Nephron progenitor cell (in vitro differentiated cells): Measurements from ENCODE around the gene GFOD1.
A peak's percentile ranks its signal among the peaks of the same experiment; 100 is the strongest.

Source experiments
- DNase-seq: peaks from one replicate; pipeline ENCODE4 v3.0.0; 2021
- H3K27ac Mint-ChIP-seq: 2 replicates; pipeline ENCODE4 v1.8.0; 2021; ENCODE audit warnings: mild to moderate bottlenecking, moderate library complexity, mixed read lengths
- H3K27me3 Mint-ChIP-seq: 2 replicates; pipeline ENCODE4 v1.8.0; 2021; ENCODE audit warnings: mild to moderate bottlenecking, low read depth, mixed read lengths; ENCODE audit not compliant: poor library complexity
- H3K36me3 Mint-ChIP-seq: 2 replicates; pipeline ENCODE4 v1.8.0; 2021; ENCODE audit warnings: low read depth, mixed read lengths
- H3K4me1 Mint-ChIP-seq: 2 replicates; pipeline ENCODE4 v1.8.0; 2021; ENCODE audit warnings: mixed read lengths
- H3K4me3 Mint-ChIP-seq: 2 replicates; pipeline ENCODE4 v1.8.0; 2021; ENCODE audit warnings: mild to moderate bottlenecking, moderate library complexity, mixed read lengths
- H3K9me3 Mint-ChIP-seq: 2 replicates; pipeline ENCODE4 v1.8.0; 2021; ENCODE audit warnings: mild to moderate bottlenecking, moderate library complexity, mixed read lengths
- CTCF ChIP-seq: fragments of 200-600 bp; sonication (generic); IDR thresholded peaks from 2 replicates; pipeline ENCODE4 v1.5.0; 2021; ENCODE audit warnings: antibody characterized with exemption

GFOD1 gene

GRCh38 chr6:13373488-13373886 is 113.9 kb downstream of the GFOD1 start:
- no peaks in the 10 kb centered on the region for H3K36me3 Mint-ChIP-seq
- TF ChIP-seq CTCF, result no peak
- DNase-seq, result no peak
- H3K27ac Mint-ChIP-seq, result peak overlapping the region; percentile 37
- H3K4me3 Mint-ChIP-seq, result no peak overlapping the region
- peaks cover 50% of the 10 kb centered on the region for H3K4me1 Mint-ChIP-seq
- H3K27me3 Mint-ChIP-seq, result no peaks in the 10 kb centered on the region
- peaks cover 9% of the 10 kb centered on the region for H3K9me3 Mint-ChIP-seq

- Mint-ChIP-seq H3K27ac (no peak overlapping the region), H3K36me3 (no peaks in the 10 kb centered on the region), H3K4me3 (no peak overlapping the region), H3K4me1 (peaks cover 51% of the 10 kb centered on the region), H3K27me3 (no peaks in the 10 kb centered on the region), H3K9me3 (peaks cover 9% of the 10 kb centered on the region)
- no peak for DNase-seq
- TF ChIP-seq CTCF, result no peak
Measured at GRCh38 chr6:13372688-13373487, 114.5 kb downstream of the GFOD1 start.

GRCh38 chr6:13372076-13372475 is 115.3 kb downstream of the GFOD1 start:
- H3K4me3 Mint-ChIP-seq, result no peak overlapping the region
- peaks cover 59% of the 10 kb centered on the region for H3K4me1 Mint-ChIP-seq
- no peaks in the 10 kb centered on the region for H3K36me3 Mint-ChIP-seq
- no peak for TF ChIP-seq CTCF
- no peaks in the 10 kb centered on the region for H3K27me3 Mint-ChIP-seq
- peaks cover 4% of the 10 kb centered on the region for H3K9me3 Mint-ChIP-seq
- peak overlapping the region; percentile 62 for H3K27ac Mint-ChIP-seq
- no peak for DNase-seq

GRCh38 chr6:13371421-13372072 is 115.9 kb downstream of the GFOD1 start:
- peak overlapping the region; percentile 6 for H3K4me3 Mint-ChIP-seq
- H3K27ac Mint-ChIP-seq, result no peak overlapping the region
- no peak for DNase-seq
- peaks cover 60% of the 10 kb centered on the region for H3K4me1 Mint-ChIP-seq
- no peaks in the 10 kb centered on the region for H3K36me3 Mint-ChIP-seq
- no peak for TF ChIP-seq CTCF
- H3K9me3 Mint-ChIP-seq, result peaks cover 4% of the 10 kb centered on the region
- no peaks in the 10 kb centered on the region for H3K27me3 Mint-ChIP-seq

- no peaks in the 10 kb centered on the region for H3K27me3 Mint-ChIP-seq
- no peaks in the 10 kb centered on the region for H3K36me3 Mint-ChIP-seq
Measured at GRCh38 chr6:13370623-13371022, 116.8 kb downstream of the GFOD1 start.

More at GRCh38 chr6:13370623-13371022, 116.8 kb downstream of the GFOD1 start:
- no peaks in the 10 kb centered on the region for H3K9me3 Mint-ChIP-seq
- H3K27ac Mint-ChIP-seq, result no peak overlapping the region
- no peak overlapping the region for H3K4me3 Mint-ChIP-seq
- TF ChIP-seq CTCF, result no peak
- H3K4me1 Mint-ChIP-seq, result peaks cover 60% of the 10 kb centered on the region
- DNase-seq, result no peak
